Measurements from ENCODE around the gene CDC26.

The CDC26 gene

GRCh38 chr9:113222482-113222841, 52.9 kb downstream of the CDC26 start:
- Histone ChIP-seq H3K27ac (no peak overlapping the region), H3K36me3 (peaks cover 20% of the 10 kb centered on the region), H3K4me1 (peaks cover 45% of the 10 kb centered on the region), H3K4me3 (peak overlapping the region; percentile 93), H3K9me3 (no peaks in the 10 kb centered on the region), H4K20me1 (peaks cover 24% of the 10 kb centered on the region; the same call in 1 of the 2 replicates), H3K4me2 (peak overlapping the region; percentile 97), H3K27me3 (no peaks in the 10 kb centered on the region), H3K9ac (peak overlapping the region; percentile 85)
- no peak for TF ChIP-seq Cebpa-rat (IDR thresholded peaks at IDR 0.05)

DNA sequence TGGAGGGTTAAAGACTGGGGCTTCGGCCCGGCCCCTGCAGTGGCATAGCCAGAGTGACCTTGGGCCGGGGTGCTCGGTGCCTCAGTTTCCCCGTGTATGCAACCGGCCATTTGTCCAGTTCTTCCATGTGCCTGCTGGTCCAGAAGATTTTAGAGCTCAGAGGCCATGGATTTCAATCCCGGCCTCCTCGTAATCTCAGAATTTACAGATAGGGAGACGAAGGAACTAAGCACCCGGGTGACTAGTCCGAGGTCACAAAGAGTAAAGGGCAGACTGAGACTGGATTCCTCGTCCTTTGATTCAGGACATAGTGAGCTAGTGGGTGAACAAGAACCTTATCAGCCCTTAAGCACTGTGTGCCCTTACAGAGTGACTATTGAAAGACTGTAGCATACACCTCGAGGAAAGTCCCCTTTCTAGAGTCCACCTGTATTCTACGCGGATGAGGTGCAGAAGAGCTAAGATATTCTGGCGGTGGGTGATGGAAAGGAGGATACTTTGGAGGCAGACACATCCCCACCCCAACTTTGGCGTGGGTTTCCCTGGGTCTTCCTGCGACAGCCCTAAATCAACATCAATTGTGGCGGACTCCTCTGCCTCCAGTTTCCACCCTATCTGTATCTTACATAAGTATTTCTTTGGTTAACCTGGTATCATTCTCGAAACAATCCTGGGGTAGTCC, 53.4 kb downstream of the CDC26 start:
- H3K9me3 ChIP-seq = no peaks in the 10 kb centered on the region
- H3K36me3 ChIP-seq = peaks cover 20% of the 10 kb centered on the region
- H3K4me3 ChIP-seq = peak overlapping the region; percentile 93
- H3K9ac ChIP-seq = peak overlapping the region; percentile 85
- H4K20me1 ChIP-seq = peaks cover 29% of the 10 kb centered on the region; the same call in 1 of the 2 replicates
- no peak for TF ChIP-seq Cebpa-rat (IDR thresholded peaks at IDR 0.05)
- H3K4me2 ChIP-seq = peak overlapping the region; percentile 97
- peak overlapping the region; percentile 59 for H3K27ac ChIP-seq
- H3K27me3 ChIP-seq = no peaks in the 10 kb centered on the region
- peaks cover 45% of the 10 kb centered on the region for H3K4me1 ChIP-seq

- Histone ChIP-seq H3K4me3 (peak within 1 kb of the TSS; percentile 93), H3K36me3 (peaks cover 21% of the 10 kb centered on the region), H3K4me2 (peak within 1 kb of the TSS; percentile 97), H3K27ac (peak within 1 kb of the TSS; percentile 77), H3K4me1 (peaks cover 45% of the 10 kb centered on the region), H3K9me3 (no peaks in the 10 kb centered on the region), H3K9ac (peak within 1 kb of the TSS; percentile 85), H3K27me3 (no peaks in the 10 kb centered on the region), H4K20me1 (peaks cover 33% of the 10 kb centered on the region; the same call in 1 of the 2 replicates)
- no peak for TF ChIP-seq Cebpa-rat (IDR thresholded peaks at IDR 0.05)
Observed at GRCh38 chr9:113221003-113221799, 54.2 kb downstream of the CDC26 start, which contains the start of the genes FKBP15 and SLC31A1. FKBP15 (minus strand) TSS chr9:113221277; CDS start chr9:113221243, 34 bp downstream. SLC31A1 (plus strand) TSS chr9:113221544; CDS start chr9:113256149, 34,605 bp downstream.

- Histone ChIP-seq H3K4me2 (peak overlapping the region; percentile 96), H4K20me1 (peaks cover 33% of the 10 kb centered on the region; the same call in 1 of the 2 replicates), H3K9me3 (no peaks in the 10 kb centered on the region), H3K4me1 (peaks cover 45% of the 10 kb centered on the region), H3K9ac (peak overlapping the region; percentile 82), H3K27me3 (no peaks in the 10 kb centered on the region), H3K4me3 (peak overlapping the region; percentile 93), H3K36me3 (peaks cover 23% of the 10 kb centered on the region), H3K27ac (peak overlapping the region; percentile 77)
- no peak for TF ChIP-seq Cebpa-rat (IDR thresholded peaks at IDR 0.05)
Observed at GRCh38 chr9:113220467-113221002, 54.8 kb downstream of the CDC26 start.

- peak overlapping the region; percentile 96 for H3K4me2 ChIP-seq
- peak overlapping the region; percentile 77; the same call in 1 of the 2 replicates for H3K27ac ChIP-seq
- peaks cover 45% of the 10 kb centered on the region for H3K4me1 ChIP-seq
- no peaks in the 10 kb centered on the region for H3K9me3 ChIP-seq
- no peaks in the 10 kb centered on the region for H3K27me3 ChIP-seq
- peak overlapping the region; percentile 93 for H3K4me3 ChIP-seq
- H3K9ac ChIP-seq = peak overlapping the region; percentile 82
- H3K36me3 ChIP-seq = peaks cover 24% of the 10 kb centered on the region
- peaks cover 36% of the 10 kb centered on the region; the same call in 1 of the 2 replicates for H4K20me1 ChIP-seq
- TF ChIP-seq Cebpa-rat (IDR thresholded peaks at IDR 0.05) = no peak
Observed at GRCh38 chr9:113219969-113220368, 55.4 kb downstream of the CDC26 start.

GRCh38 chr9:113219186-113219936, 56.0 kb downstream of the CDC26 start:
- no peak for TF ChIP-seq Cebpa-rat (IDR thresholded peaks at IDR 0.05)
- H3K9ac ChIP-seq = peak overlapping the region; percentile 82
- H3K27me3 ChIP-seq = no peaks in the 10 kb centered on the region

More at GRCh38 chr9:113219186-113219936, 56.0 kb downstream of the CDC26 start:
- Histone ChIP-seq H4K20me1 (peaks cover 42% of the 10 kb centered on the region; the same call in 1 of the 2 replicates), H3K4me1 (peaks cover 45% of the 10 kb centered on the region), H3K9me3 (peaks cover 5% of the 10 kb centered on the region), H3K4me3 (peak overlapping the region; percentile 93), H3K36me3 (peaks cover 24% of the 10 kb centered on the region), H3K27ac (peak overlapping the region; percentile 32), H3K4me2 (peak overlapping the region; percentile 96)
